GM23248 (cell line): ENCODE measurements around the gene CA12.
A peak's percentile ranks its signal among the peaks of the same experiment; 100 is the strongest.

Experiments used
- EZH2 ChIP-seq: fragments of 200-600 bp; sonication (generic); IDR thresholded peaks from 2 replicates; pipeline ENCODE4 v1.6.1; 2018; ENCODE audit warnings: antibody characterized with exemption, mild to moderate bottlenecking; ENCODE audit not compliant: insufficient read depth, poor library complexity, severe bottlenecking
- EZH2phosphoT487 ChIP-seq: fragments of 200-600 bp; sonication (generic); IDR thresholded peaks from 2 replicates; pipeline ENCODE4 v1.6.1; 2018; ENCODE audit warnings: antibody characterized with exemption, moderate library complexity, mild to moderate bottlenecking, low read depth; ENCODE audit not compliant: insufficient read depth

DNA sequence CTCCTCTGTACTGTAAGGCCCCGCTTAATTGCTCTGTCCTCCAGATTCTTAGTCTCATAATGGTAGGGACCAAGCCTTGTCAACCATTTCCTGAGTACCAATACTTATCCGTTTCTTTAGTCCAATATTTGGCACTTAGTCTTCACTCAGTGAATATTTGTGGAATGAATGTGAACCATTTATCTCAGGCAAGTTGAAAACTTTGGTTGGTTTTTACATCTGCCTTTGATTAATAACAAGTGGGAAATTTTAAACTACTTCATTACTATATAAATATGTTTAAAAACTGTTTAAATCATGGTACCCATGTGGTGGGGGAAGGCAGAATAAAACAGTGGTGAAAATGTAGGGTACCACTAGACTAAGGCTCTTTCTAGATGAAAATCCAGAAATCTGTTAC lies 15.2 kb downstream of the CA12 start:
- no peak for TF ChIP-seq EZH2
- 0 out of 2 replicates have a peak, but pooled peaks have one; percentile 70 for TF ChIP-seq EZH2phosphoT487
